ENCODE measurements around the gene SRM. TPM values are rescaled to one million over a fixed set of nuclear protein-coding genes. Genes with fewer than 3 reads are reported as not detected.
"Not testable (repeated sequence)": the region's sequence is repeated elsewhere in the genome, so short reads cannot be mapped to it uniquely, and the experiment has no call there.

The SRM gene
- total RNA-seq, 2 donors from 2014 or later = 50.8 to 57.4 TPM

DNA sequence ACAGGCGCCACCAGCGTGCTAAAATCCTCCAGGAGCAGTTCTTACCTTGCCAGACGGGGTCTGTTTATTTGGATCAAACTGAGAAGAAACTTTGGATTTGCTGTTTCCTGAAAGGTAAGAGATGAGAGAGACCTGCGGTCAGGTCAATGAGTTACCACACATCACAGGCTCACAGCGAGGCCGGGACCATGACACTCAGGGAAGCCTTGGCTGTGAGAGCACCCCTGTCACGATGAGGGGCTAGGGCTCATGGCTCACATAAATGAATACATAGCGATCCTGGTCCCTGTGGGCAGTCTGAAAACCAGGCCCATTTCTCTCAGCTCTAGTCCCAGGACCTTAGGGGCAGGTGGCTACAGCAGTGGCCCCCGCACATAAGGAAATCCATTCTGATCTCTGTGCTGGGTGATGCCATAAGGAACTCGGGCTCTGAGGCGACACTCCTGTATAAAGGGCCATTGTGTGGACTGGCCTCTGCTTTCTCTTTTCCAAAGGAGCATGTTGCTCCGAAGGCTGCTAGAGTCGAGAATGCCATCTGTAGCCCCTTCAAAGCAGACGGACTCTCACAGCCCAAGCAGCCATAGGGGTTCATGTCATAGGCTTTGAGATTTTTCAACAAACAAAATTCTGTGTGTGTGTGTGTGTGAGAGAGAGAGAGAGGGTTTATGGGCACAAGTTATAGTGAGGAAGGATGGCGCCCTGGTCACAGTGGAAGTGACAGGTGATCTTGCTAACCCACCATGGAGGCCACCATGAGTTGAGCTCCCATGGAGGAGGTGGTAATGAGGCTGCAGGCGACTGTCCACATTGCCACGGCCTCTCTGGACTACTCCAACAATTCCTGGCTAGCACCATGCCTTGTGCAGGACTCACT, 9.0 kb upstream of the SRM start:
- H3K4me1 ChIP-seq (ENCODE audit: control insufficient read depth in 1 of 2, low read depth in 2 of 2) = no peaks in the 10 kb centered on the region
- ATAC-seq (ENCODE audit: insufficient number of reproducible peaks, low FRiP score, low read depth) = no peak

DNA sequence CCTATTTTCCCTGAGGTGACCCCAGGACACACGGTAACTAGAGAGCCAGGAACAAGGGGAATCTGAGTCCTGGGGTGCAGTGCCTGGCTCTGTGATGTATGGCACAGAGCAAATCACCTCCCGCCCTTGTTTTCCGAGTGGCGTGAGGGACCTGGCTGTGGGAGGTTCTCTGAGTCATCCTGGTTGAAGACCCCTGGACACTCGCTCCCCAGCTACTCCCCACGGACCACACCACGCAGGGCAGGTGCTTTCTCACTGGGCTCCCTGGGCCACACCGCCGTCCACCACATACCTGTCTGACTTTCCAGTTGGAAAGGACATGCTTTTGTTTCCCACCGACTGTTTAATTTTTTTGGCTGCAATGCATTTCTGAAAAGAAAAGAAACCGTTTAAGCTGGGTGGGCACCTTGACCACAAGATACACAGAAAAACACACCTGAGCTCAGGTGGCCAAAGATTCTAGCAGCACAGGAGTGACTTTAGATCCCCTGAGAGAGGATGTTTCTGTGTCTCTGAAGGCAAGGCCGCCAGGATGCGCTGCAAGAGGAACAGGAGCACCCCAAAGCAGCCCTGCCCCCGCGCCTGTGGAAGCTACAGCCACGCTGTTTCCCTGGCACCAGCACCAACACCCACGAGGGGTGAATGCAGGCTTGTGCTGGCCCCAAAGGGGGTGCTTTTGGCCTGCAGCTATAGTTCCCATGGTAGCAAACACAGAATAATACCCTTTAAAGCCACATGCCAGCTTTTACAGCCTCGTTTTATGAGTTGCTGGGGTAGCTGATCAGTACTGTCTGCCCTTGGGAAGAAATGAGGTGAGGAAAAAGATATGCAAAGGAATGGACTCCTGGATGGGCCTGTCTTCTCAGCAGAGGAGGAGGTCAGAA, 8.1 kb upstream of the SRM start:
- Histone ChIP-seq H3K9me3 (no peaks in the 10 kb centered on the region), H3K27ac (no peak overlapping the region), H3K27me3 (replicated peaks; ENCODE audit: insufficient read depth) (no peaks in the 10 kb centered on the region), H3K4me1 (ENCODE audit: control insufficient read depth in 1 of 2, low read depth in 2 of 2) (no peaks in the 10 kb centered on the region), H3K36me3 (peaks cover 68% of the 10 kb centered on the region), H3K4me3 (no peak overlapping the region)
- DNase-seq (ENCODE audit: low spot score) (no peak), ATAC-seq (ENCODE audit: insufficient number of reproducible peaks, low FRiP score, low read depth) (no peak)
- TF ChIP-seq, protein P1, sequence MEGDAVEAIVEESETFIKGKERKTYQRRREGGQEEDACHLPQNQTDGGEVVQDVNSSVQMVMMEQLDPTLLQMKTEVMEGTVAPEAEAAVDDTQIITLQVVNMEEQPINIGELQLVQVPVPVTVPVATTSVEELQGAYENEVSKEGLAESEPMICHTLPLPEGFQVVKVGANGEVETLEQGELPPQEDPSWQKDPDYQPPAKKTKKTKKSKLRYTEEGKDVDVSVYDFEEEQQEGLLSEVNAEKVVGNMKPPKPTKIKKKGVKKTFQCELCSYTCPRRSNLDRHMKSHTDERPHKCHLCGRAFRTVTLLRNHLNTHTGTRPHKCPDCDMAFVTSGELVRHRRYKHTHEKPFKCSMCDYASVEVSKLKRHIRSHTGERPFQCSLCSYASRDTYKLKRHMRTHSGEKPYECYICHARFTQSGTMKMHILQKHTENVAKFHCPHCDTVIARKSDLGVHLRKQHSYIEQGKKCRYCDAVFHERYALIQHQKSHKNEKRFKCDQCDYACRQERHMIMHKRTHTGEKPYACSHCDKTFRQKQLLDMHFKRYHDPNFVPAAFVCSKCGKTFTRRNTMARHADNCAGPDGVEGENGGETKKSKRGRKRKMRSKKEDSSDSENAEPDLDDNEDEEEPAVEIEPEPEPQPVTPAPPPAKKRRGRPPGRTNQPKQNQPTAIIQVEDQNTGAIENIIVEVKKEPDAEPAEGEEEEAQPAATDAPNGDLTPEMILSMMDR (IDR thresholded peaks at IDR 0.05) = no peak

More for the DNA sequence above, 9.0 kb upstream of the SRM start:
- no peak for DNase-seq (ENCODE audit: low spot score)
- Histone ChIP-seq H3K27ac (no peak overlapping the region), H3K36me3 (peaks cover 75% of the 10 kb centered on the region), H3K27me3 (replicated peaks; ENCODE audit: insufficient read depth) (no peaks in the 10 kb centered on the region), H3K4me3 (no peak overlapping the region), H3K9me3 (no peaks in the 10 kb centered on the region)
- TF ChIP-seq, protein P1 (IDR thresholded peaks at IDR 0.05) = no peak

DNA sequence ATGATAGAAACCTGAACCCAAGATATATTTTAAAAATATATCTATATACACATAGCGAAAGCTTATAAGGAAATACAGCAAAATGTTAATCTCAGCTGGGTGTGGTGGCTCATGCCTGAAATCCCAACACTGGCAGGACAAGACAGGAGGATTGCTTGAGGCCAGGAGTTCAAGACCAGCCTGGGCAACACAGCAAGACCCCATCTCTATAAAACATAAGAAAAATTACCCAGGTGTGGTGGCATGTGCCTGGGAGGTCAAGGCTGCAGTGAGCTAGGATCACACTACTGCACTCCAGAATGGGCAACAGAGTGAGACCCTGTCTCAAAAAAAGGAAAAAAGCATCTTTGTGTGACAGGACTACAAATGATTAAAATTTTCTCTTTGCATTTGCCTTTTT, 6.0 kb upstream of the SRM start:
- ATAC-seq (ENCODE audit: insufficient number of reproducible peaks, low FRiP score, low read depth) (no peak), DNase-seq (ENCODE audit: low spot score) (no peak)
- no peaks in the 10 kb centered on the region for H3K9me3 ChIP-seq
- TF ChIP-seq, protein P1 (IDR thresholded peaks at IDR 0.05) = no peak
- peaks cover 52% of the 10 kb centered on the region for H3K36me3 ChIP-seq
- no peak overlapping the region for H3K4me3 ChIP-seq
- no peaks in the 10 kb centered on the region for H3K27me3 ChIP-seq (replicated peaks; ENCODE audit: insufficient read depth)
- peaks cover 8 to 10% of the 10 kb centered on the region in 2 donors for H3K4me1 ChIP-seq (ENCODE audit: control insufficient read depth in 1 of 2, low read depth in 2 of 2)
- H3K27ac ChIP-seq = no peak overlapping the region

DNA sequence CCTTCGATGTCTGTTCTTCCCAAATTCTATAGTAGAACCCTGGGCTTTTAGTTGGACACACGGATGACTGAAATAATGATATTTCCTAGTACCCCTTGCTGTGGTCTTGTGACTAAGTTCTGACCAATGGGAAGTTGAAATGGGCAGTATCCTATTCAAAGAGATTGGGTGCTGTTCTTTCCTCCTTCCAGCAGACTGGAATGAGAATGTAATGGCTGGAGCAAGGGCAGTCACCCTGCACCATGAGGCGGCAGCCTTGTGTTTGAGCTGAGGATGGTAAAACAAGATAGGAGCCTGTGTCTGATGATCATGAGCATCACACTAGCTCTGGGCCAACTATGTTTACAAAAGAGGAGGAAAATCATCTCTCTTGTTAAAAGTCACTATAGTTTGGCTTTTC, 5.1 kb upstream of the SRM start:
- no peaks in the 10 kb centered on the region for H3K27me3 ChIP-seq (replicated peaks; ENCODE audit: insufficient read depth)
- H3K9me3 ChIP-seq = no peaks in the 10 kb centered on the region
- peaks cover 47% of the 10 kb centered on the region for H3K36me3 ChIP-seq
- TF ChIP-seq, protein P1 (IDR thresholded peaks at IDR 0.05) = no peak
- H3K27ac ChIP-seq = no peak overlapping the region
- no peak for ATAC-seq (ENCODE audit: insufficient number of reproducible peaks, low FRiP score, low read depth)
- H3K4me3 ChIP-seq = no peak overlapping the region
- H3K4me1 ChIP-seq (ENCODE audit: control insufficient read depth in 1 of 2, low read depth in 2 of 2) = peaks cover 10 to 11% of the 10 kb centered on the region in 2 donors
- DNase-seq (ENCODE audit: low spot score) = no peak

DNA sequence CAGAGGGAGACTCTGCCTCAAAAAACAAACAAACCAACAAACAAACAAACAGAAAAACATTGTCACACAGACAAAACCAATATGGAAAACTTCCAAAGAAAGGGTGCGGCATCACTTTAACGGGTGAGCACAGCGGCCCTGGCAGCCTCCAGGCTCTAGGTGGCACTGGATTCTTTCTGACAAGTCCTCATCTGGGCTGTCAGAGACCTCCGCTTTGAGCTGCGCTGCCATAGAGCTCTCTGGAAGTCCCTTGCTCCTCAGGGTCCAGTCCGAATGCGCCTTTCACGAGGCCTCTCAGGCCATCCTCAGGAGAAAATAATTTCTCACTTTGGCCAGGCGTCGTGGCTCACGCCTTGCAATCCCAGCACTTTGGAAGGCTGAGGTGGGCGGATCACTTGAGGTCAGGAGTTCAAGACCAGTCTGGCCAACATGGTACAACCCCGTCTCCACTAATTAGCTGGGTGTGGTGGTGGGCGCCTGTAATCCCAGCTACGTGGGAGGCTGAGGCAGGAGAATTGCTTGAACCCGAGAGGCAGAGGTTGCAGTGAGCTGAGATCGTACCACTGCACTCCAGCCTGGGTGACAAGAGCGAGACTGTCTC, 4.2 kb upstream of the SRM start:
- not testable (repeated sequence) for H3K4me3 ChIP-seq; DNase-seq (ENCODE audit: low spot score); H3K27ac ChIP-seq; H3K27me3 ChIP-seq (replicated peaks; ENCODE audit: insufficient read depth); H3K9me3 ChIP-seq; ATAC-seq (ENCODE audit: insufficient number of reproducible peaks, low FRiP score, low read depth)
- H3K4me1 ChIP-seq (ENCODE audit: control insufficient read depth in 1 of 2, low read depth in 2 of 2) = peaks cover 12 to 15% of the 10 kb centered on the region in 2 donors
- H3K36me3 ChIP-seq = peaks cover 39% of the 10 kb centered on the region

Measured in thoracic aorta (tissue), 2 donors.